Posterior vena cava (tissue), 2 donors: Measurements from ENCODE around the gene BUD23. TPM values are rescaled to one million over a fixed set of nuclear protein-coding genes. Genes with fewer than 3 reads are reported as not detected.
"Not testable (repeated sequence)": the region's sequence is repeated elsewhere in the genome, so short reads cannot be mapped to it uniquely, and the experiment has no call there.

Experiments used
- DNase-seq: peaks from one replicate; pipeline ENCODE4 v3.0.0-alpha.2; 2020; ENCODE audit warnings: low spot score
- intact Hi-C, 2 donors: fragments of 100-400 bp; cut with DNase I; formaldehyde crosslinking; loops; one replicate each; pipeline versions ENCODE4 v1.14.1 to v1.14.2; 2022 to 2023
- total RNA-seq, 2 donors: library from RNA; stranded (reverse); fragmentation: NEBNext Ultra II Directional; extraction: Animal tissue kit (Norgen Biotek cat#: 25700); gene quantifications; one replicate each; pipeline ENCODE4 v1.2.1, GENCODE V29; 2021
- donor health status: DM: yes; HTN: yes; CAD: no.
- donor health status: DM: yes; HTN: yes; CAD: no.

BUD23 gene
- total RNA-seq, 2 donors from 2014 or later, result 44.6 to 46.6 TPM

DNA sequence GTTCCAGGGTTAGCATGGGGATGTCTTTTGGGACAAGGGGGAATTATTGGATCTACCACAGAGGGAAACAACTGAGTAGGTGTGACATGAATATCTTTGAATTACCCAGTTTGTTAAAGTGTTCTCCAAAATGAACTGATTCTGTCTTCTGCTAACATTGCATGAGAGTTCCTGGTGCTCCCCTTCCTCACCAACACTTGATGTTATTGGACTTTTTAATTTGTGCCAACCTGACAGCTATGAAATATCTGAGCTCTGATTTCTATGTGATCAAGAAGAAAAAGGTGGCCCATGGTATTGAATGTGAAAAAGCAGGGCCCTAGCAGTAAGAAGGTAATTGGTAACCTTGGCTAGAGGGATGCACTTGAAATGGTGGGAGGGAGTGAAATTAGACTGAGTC lies 20.4 kb upstream of the BUD23 start:
- no peak for DNase-seq
- intact Hi-C loops, result no loop called here

GRCh38 chr7:73667344-73668102 lies 15.9 kb upstream of the BUD23 start, which contains the start of gene VPS37D:
Gene VPS37D, plus strand, starts transcription at chr7:73667831. Its CDS starts 128 bp downstream, at chr7:73667959.
- intact Hi-C loops, result loop anchor here (2.0 to 5.0 kb wide), 2 partner anchors 59 to 60 kb away; no protein-coding TSS in a partner anchor
- DNase-seq, result peak; percentile 97

DNA sequence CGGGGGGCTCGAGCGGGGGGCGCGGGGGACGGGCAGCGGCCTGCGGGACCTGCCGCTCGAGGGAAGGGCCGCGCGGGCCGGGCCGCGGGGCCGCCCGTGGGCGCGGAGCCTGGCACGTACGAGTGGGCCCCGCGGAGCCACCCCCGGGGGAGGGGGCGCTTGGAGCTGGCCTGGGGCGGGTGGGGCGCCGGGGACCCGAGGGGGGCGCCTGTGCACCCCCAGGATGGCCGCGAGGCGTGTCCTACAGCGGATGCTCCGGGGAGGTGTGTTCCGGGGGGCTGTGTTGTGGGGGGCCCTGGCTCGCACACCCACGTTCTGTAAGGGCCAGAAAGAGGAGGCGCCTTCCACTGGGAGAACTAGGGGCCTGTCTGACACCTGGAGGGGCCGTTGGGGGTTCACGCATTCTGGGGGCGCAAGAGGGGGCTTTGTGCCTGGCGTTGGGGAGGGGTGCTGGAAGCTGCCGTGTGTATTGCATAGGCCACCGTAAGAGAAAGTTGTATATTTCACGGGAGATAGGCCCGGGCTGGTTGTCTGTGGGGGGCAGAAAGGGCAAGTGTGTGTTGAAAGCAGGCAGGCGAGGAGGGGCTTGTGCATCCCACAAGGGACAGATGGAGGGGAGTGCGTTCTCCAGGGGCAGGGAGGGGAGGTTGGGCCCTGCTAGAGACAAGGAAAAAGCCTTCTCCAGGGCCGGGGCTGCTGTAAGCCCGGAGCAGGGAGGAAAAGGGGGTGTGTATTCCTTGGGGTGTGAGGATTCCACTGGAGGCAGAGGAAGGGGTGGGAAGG lies 15.1 kb upstream of the BUD23 start:
- no peak for DNase-seq
- intact Hi-C loops, result loop anchor here in 1 of 2 donors (5.0 kb wide), 1 partner anchor 61 kb away; no protein-coding TSS in a partner anchor

GRCh38 chr7:73668886-73669230 lies 14.5 kb upstream of the BUD23 start:
- intact Hi-C loops, result loop anchor here in 1 of 2 donors (5.0 kb wide), 1 partner anchor 62 kb away; no protein-coding TSS in a partner anchor

DNA sequence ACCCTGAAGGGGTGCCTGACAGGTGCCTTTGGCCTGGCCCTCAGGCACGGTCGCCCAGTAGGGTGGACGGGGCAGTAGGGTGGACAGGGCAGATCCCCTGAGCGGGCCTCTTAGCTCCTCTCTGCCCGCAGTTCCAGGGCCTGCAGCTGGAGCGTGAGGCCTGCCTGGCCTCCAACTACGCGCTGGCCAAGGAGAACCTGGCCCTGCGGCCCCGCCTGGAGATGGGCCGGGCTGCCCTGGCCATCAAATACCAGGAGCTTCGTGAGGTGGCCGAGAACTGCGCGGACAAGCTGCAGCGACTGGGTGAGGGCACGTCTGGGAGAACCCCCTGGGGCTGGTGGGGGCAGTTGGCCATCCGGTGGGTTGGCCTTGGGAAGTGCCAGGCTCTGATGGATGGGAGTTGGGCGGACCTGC lies 14.1 kb upstream of the BUD23 start:
- intact Hi-C loops, result loop anchor here in 1 of 2 donors (5.0 kb wide), 1 partner anchor 62 kb away; no protein-coding TSS in a partner anchor

More at GRCh38 chr7:73668886-73669230, 14.5 kb upstream of the BUD23 start:
- no peak for DNase-seq

DNA sequence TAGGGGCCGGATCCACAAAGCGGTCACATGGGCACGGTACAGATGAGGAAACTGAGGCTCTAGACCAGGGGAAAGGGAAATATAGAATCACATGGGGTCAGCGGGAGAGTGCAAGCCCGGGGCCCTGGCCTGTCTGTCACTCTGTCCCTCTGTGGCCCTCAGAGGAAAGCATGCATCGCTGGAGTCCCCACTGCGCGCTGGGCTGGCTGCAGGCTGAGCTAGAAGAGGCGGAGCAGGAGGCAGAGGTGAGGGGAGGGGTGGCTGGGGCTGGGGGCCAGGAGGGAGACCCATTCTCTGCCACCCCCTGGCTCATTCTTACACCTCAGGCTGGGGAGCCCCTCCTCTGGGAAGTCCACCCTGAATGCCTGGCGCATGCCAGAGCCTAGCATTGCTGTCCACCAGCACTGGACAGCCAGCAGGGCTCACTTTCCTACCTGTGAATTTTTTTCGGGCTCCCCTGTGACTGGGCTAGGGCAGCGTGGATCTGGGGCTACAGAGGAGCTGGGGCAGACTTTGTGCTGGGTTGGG lies 13.5 kb upstream of the BUD23 start:
- intact Hi-C loops, result loop anchor here in 1 of 2 donors (5.0 kb wide), 1 partner anchor 63 kb away; no protein-coding TSS in a partner anchor
- no peak for DNase-seq

More for the DNA sequence above, 14.1 kb upstream of the BUD23 start:
- DNase-seq, result no peak

- DNase-seq, result no peak
- intact Hi-C loops, result no loop called here
Observed at GRCh38 chr7:73671322-73671661, 12.1 kb upstream of the BUD23 start.

- intact Hi-C loops, result no loop called here
- no peak for DNase-seq
Observed at GRCh38 chr7:73671857-73672445, 11.4 kb upstream of the BUD23 start.

- no peak for DNase-seq
- intact Hi-C loops, result no loop called here
Observed at GRCh38 chr7:73674468-73675124, 8.8 kb upstream of the BUD23 start.

DNA sequence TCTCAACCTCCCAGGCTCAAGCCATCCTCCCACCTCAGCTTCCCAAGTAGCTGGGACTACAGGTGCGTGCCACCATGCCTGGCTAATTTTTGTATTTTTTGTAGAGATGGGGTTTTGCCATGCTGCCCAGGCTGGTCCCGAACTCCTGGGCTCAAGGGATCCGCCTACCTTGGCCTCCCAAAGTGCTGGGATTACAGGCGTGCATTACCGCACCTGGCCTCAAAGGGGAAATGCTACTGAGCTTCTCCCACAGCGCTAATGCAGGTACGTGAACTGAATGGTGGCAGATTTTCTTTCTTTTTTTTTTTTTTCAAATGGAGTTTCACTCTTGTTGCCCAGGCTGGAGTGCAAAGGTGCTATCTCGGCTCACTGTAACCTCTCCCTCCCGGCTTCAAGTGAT lies 7.3 kb upstream of the BUD23 start:
- intact Hi-C loops, DNase-seq: not testable (repeated sequence)

- DNase-seq, result no peak
- intact Hi-C loops, result no loop called here
Observed at GRCh38 chr7:73678862-73679261, 4.5 kb upstream of the BUD23 start.

DNA sequence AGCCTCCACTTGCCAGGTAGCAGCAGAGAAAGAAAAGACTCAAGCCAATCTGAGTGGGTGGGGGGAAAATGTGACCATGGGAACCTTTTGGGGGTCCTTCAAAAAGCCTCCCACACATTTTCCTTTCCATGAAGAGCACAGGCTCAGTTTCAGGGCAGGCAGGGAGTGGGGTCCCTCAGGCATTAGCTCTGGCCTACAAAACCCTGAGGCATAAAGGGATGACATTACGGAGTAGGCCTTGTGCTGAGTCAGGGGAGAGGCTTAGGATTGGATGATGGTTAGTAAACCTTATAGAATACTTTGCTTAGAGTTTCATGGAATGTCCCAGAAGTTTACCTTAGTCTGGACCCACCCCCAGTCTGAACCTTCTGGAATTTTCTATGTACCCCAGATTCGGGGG lies 3.7 kb upstream of the BUD23 start:
- DNase-seq, result no peak
- intact Hi-C loops, result no loop called here

DNA sequence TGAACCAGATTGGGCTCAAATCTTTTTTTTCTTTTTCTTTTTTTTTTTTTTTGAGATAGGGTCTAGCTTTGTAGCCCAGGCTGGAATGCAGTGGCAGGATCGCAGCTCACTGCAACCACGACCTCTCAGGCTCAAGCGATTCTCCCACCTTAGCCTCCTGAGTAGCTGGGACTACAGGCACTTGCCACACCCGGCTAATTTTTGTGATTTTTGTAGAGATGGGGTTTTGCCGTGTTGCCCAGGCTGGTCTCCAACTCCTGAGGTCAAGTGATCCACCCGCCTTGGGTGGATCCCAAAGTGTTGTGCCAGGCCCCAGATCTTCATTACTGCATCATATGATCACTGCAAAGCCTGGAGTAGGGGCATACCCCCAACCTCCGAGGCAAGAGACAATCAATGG lies 2.9 kb upstream of the BUD23 start:
- no peak for DNase-seq
- intact Hi-C loops, result no loop called here

GRCh38 chr7:73681031-73681430 lies 2.4 kb upstream of the BUD23 start:
- intact Hi-C loops, result no loop called here
- DNase-seq, result no peak

DNA sequence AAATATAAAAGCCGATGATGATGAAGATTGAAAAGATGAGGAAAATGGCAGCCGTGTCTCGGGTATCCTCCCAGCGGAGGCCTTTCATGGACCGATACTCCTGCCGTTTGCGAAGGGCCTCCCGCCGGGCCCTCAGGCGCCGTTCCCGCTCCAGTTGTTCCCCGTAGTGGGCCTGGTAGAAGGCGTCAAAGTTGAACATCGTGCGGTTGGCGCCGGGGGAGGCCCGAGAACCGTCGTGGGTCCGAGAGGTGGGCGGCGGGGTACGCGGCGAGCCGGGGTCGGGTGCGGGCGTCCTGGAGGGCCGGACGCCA lies 697 bp upstream of the BUD23 start:
- no peak for DNase-seq
- intact Hi-C loops, result no loop called here

- no peak for DNase-seq
- intact Hi-C loops, result no loop called here
Observed at GRCh38 chr7:73683788-73684693, 644 bp downstream of the BUD23 start.

DNA sequence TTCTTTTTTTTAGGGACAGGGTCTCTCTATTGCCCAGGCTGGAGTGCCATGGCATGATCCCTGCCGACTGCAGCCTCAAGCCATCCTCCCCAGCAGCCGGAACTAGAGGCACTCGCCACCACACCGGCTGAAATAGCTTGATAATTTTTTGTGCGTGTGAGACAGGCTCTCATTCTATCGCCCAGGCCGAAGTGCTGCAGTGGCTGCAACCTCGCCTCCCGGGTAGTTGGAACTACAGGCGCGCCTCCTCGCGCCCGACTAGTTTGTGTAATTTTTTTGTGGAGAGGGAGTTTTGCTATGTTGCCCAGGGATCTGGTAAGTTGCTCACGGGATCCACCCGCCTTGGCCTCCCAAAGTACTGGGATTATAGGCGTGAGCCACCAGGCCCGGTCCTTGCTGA lies 1.9 kb downstream of the BUD23 start:
- intact Hi-C loops, result no loop called here
- no peak for DNase-seq

GRCh38 chr7:73688288-73688687 lies 4.9 kb downstream of the BUD23 start:
- intact Hi-C loops, result no loop called here
- DNase-seq, result no peak
